22Rv1 (cell line): Measurements from ENCODE around the gene TMTC2.

Experiments used
- CTCF ChIP-seq: fragments of 450-650 bp; IDR thresholded peaks from 2 replicates; pipeline ENCODE4 v1.5.1; 2017; ENCODE audit warnings: mild to moderate bottlenecking
- ZFX ChIP-seq: fragments of 450-650 bp; IDR thresholded peaks from 2 replicates; pipeline ENCODE4 v1.6.1; 2017; ENCODE audit warnings: antibody characterized with exemption, borderline replicate concordance

GRCh38 chr12:82687021-82688011 lies 610 bp downstream of the TMTC2 start:
- 0 out of 2 replicates have a peak, but pooled peaks have one; percentile 7 for TF ChIP-seq CTCF
- no peak for TF ChIP-seq ZFX
